GM23338 (cell line): Measurements from ENCODE around the gene SYT9. TPM values are rescaled to one million over a fixed set of nuclear protein-coding genes. Genes with fewer than 3 reads are reported as not detected.

Experiments
- ATAC-seq: fragments of 200-7000 bp; cut with Tn5 transposase; 3 replicates; pipeline ENCODE4 v1.9.1; 2020
- DNase-seq: peaks from one replicate; pipeline ENCODE4 v3.0.0-alpha.2; 2015; ENCODE audit warnings: low spot score
- H2AFZ ChIP-seq: fragments of 200-600 bp; sonication (generic); 2 replicates; pipeline ENCODE4 v1.8.0; 2016; ENCODE audit warnings: antibody characterized with exemption, mild to moderate bottlenecking, moderate library complexity
- H3F3A ChIP-seq: fragments of 200-600 bp; sonication (generic); replicated peaks from 2 replicates; pipeline ENCODE4 v1.8.0; 2017; ENCODE audit warnings: antibody characterized with exemption, mixed run types, low read depth
- H3K27ac ChIP-seq: fragments of 200-600 bp; sonication (generic); 2 replicates; pipeline ENCODE4 v1.6.1; 2016; ENCODE audit warnings: low read depth
- H3K27me3 ChIP-seq: fragments of 200-600 bp; sonication (generic); 2 replicates; pipeline ENCODE4 v1.8.0; 2016; ENCODE audit warnings: mild to moderate bottlenecking, mixed run types, moderate library complexity; ENCODE audit not compliant: insufficient read depth
- H3K36me3 ChIP-seq: fragments of 200-600 bp; sonication (generic); 2 replicates; pipeline ENCODE4 v1.8.0; 2016; ENCODE audit warnings: mild to moderate bottlenecking; ENCODE audit not compliant: insufficient read depth
- H3K4me1 ChIP-seq: fragments of 200-600 bp; sonication (generic); 2 replicates; pipeline ENCODE4 v1.8.0; 2016; ENCODE audit warnings: mild to moderate bottlenecking, moderate library complexity; ENCODE audit not compliant: insufficient read depth
- H3K4me2 ChIP-seq: fragments of 200-600 bp; sonication (generic); 2 replicates; pipeline ENCODE4 v1.7.1; 2017; ENCODE audit warnings: mixed run types
- H3K4me3 ChIP-seq: fragments of 200-600 bp; sonication (generic); 2 replicates; pipeline ENCODE4 v1.6.1; 2016; ENCODE audit warnings: mixed run types
- H3K79me2 ChIP-seq: fragments of 200-600 bp; sonication (generic); replicated peaks from 2 replicates; pipeline ENCODE4 v1.8.0; 2017; ENCODE audit warnings: mild to moderate bottlenecking; ENCODE audit not compliant: insufficient read depth
- H3K9me2 ChIP-seq: fragments of 200-600 bp; sonication (generic); 2 replicates; pipeline ENCODE4 v1.8.0; 2017; ENCODE audit not compliant: insufficient read depth
- H4K20me1 ChIP-seq: fragments of 200-600 bp; sonication (generic); replicated peaks from 2 replicates; pipeline ENCODE4 v1.8.0; 2017; ENCODE audit warnings: mild to moderate bottlenecking; ENCODE audit not compliant: insufficient read depth
- H3K27ac Mint-ChIP-seq: 2 replicates; pipeline ENCODE4 v1.8.0; 2020; ENCODE audit warnings: inconsistent platforms, mild to moderate bottlenecking, moderate library complexity, mixed read lengths
- H3K27me3 Mint-ChIP-seq: 3 replicates; pipeline ENCODE4 v1.8.0; 2022; ENCODE audit warnings: low read depth, mild to moderate bottlenecking, moderate library complexity, mixed read lengths, inconsistent platforms; ENCODE audit not compliant: insufficient read depth, poor library complexity
- H3K36me3 Mint-ChIP-seq: 3 replicates; pipeline ENCODE4 v1.8.0; 2021; ENCODE audit warnings: low read depth, mild to moderate bottlenecking, inconsistent platforms, moderate library complexity, mixed read lengths
- H3K4me1 Mint-ChIP-seq: 3 replicates; pipeline ENCODE4 v1.8.0; 2020; ENCODE audit warnings: mild to moderate bottlenecking, inconsistent platforms, mixed read lengths
- H3K4me3 Mint-ChIP-seq: 3 replicates; pipeline ENCODE4 v1.8.0; 2021; ENCODE audit warnings: moderate library complexity, mild to moderate bottlenecking, inconsistent platforms, mixed read lengths
- H3K9me3 Mint-ChIP-seq: 3 replicates; pipeline ENCODE4 v1.8.0; 2020; ENCODE audit warnings: moderate library complexity, mild to moderate bottlenecking, inconsistent platforms, mixed read lengths
- CREB1 ChIP-seq: fragments of 250-450 bp; sonication (Bioruptor Pico); IDR thresholded peaks from 2 replicates; pipeline ENCODE4 v1.5.0; 2020; ENCODE audit warnings: low read depth, mild to moderate bottlenecking, moderate library complexity
- EZH2 ChIP-seq: fragments of 200-600 bp; sonication (generic); IDR thresholded peaks from one replicate; pipeline ENCODE4 v1.8.0; 2017; ENCODE audit warnings: antibody characterized with exemption, mild to moderate bottlenecking, low read depth; ENCODE audit not compliant: unreplicated experiment
- EZH2phosphoT487 ChIP-seq: fragments of 200-600 bp; sonication (generic); IDR thresholded peaks from one replicate; pipeline ENCODE4 v1.8.1; 2018; ENCODE audit warnings: antibody characterized with exemption; ENCODE audit not compliant: unreplicated experiment
- JUNB ChIP-seq: IDR thresholded peaks from one replicate; pipeline ENCODE4 v1.6.1; 2016; ENCODE audit warnings: antibody characterized with exemption; ENCODE audit not compliant: unreplicated experiment
- NANOG ChIP-seq: IDR thresholded peaks from 2 replicates; pipeline ENCODE4 v1.6.1; 2016; ENCODE audit warnings: antibody characterized with exemption, borderline replicate concordance
- POLR2AphosphoS5 ChIP-seq: IDR thresholded peaks from 2 replicates; pipeline ENCODE4 v1.6.1; 2016; ENCODE audit warnings: antibody characterized with exemption, low read depth
- STAT1 ChIP-seq: IDR thresholded peaks from one replicate; pipeline ENCODE4 v1.6.1; 2016; ENCODE audit warnings: antibody characterized with exemption; ENCODE audit not compliant: unreplicated experiment
- ZNF114 ChIP-seq: fragments of 250-450 bp; sonication (Bioruptor Pico); IDR thresholded peaks from 2 replicates; pipeline ENCODE4 v1.5.0; 2020; ENCODE audit warnings: mild to moderate bottlenecking, moderate library complexity
- ZNF331 ChIP-seq: fragments of 250-450 bp; sonication (Bioruptor Pico); IDR thresholded peaks from 2 replicates; pipeline ENCODE4 v1.5.0; 2020; ENCODE audit warnings: low read depth, mild to moderate bottlenecking, moderate library complexity
- polyA plus RNA-seq: library from polyadenylated mRNA; unstranded; fragments of >200 nt; fragmentation: Nextera tagmentation; extraction: Ambion mirVana; gene quantifications from 2 replicates; pipeline ENCODE4 v1.2.1, GENCODE V29; 2016
- total RNA-seq: library from RNA; depleted of rRNA; stranded (reverse); fragments of >200 nt; shearing (Covaris generic); gene quantifications from 2 replicates; pipeline ENCODE4 v1.2.3, GENCODE V29; 2014
- TF ChIP-seq, protein P1 (sequence below): IDR thresholded peaks from 2 replicates; pipeline ENCODE4 v1.6.1; 2016; ENCODE audit warnings: antibody characterized with exemption
- TF ChIP-seq, protein P2 (sequence below), 2 experiments: fragments of 200-600 bp in 1 of 2; sonication (generic) in 1 of 2; conservative IDR thresholded peaks; 2 replicates each; pipeline versions ENCODE4 v1.5.1 to v1.6.1; 2016 to 2017; ENCODE audit warnings: antibody characterized with exemption in 2 of 2, low read depth in 2 of 2, mild to moderate bottlenecking in 2 of 2, moderate library complexity in 1 of 2
- TF ChIP-seq, protein P3 (sequence below): IDR thresholded peaks from one replicate; pipeline ENCODE4 v1.6.1; 2018; ENCODE audit warnings: antibody characterized with exemption; ENCODE audit not compliant: unreplicated experiment
- TF ChIP-seq, protein P4 (sequence below): fragments of 250-450 bp; sonication (Bioruptor Pico); IDR thresholded peaks from 2 replicates; pipeline ENCODE4 v1.5.0; 2020; ENCODE audit warnings: mild to moderate bottlenecking, moderate library complexity

Gene SYT9
- total and polyA plus RNA-seq, 2 experiments from 2014 or later = 0.91 to 2.4 TPM

DNA sequence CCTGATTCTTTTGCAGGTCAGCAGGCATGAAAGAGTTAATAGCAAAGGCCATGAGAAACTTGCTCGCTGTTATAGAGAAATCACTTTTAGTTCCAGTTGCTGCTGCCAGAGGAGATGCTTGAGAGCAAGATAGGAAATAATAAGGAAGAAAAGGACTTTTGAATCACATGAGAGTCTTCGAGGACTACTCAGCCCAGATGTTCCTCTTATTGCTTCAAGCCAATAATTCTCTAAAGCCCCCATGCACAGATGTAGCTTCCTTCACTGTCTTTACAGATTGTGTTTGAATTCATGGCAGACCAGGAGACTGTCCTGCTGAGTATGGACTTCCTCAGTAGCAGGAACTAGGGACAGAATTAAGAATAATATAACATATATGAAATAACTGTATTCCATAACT, 183.5 kb downstream of the SYT9 start:
- TF ChIP-seq POLR2AphosphoS5 (no peak), JUNB (no peak), EZH2 (no peak), EZH2phosphoT487 (no peak), ZNF114 (CRISPR knock-in tag) (no peak), CREB1 (CRISPR knock-in tag) (no peak), NANOG (no peak), ZNF331 (CRISPR knock-in tag) (no peak), STAT1 (no peak)
- TF ChIP-seq, protein P1, sequence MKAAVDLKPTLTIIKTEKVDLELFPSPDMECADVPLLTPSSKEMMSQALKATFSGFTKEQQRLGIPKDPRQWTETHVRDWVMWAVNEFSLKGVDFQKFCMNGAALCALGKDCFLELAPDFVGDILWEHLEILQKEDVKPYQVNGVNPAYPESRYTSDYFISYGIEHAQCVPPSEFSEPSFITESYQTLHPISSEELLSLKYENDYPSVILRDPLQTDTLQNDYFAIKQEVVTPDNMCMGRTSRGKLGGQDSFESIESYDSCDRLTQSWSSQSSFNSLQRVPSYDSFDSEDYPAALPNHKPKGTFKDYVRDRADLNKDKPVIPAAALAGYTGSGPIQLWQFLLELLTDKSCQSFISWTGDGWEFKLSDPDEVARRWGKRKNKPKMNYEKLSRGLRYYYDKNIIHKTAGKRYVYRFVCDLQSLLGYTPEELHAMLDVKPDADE = no peak
- TF ChIP-seq, protein P2, sequence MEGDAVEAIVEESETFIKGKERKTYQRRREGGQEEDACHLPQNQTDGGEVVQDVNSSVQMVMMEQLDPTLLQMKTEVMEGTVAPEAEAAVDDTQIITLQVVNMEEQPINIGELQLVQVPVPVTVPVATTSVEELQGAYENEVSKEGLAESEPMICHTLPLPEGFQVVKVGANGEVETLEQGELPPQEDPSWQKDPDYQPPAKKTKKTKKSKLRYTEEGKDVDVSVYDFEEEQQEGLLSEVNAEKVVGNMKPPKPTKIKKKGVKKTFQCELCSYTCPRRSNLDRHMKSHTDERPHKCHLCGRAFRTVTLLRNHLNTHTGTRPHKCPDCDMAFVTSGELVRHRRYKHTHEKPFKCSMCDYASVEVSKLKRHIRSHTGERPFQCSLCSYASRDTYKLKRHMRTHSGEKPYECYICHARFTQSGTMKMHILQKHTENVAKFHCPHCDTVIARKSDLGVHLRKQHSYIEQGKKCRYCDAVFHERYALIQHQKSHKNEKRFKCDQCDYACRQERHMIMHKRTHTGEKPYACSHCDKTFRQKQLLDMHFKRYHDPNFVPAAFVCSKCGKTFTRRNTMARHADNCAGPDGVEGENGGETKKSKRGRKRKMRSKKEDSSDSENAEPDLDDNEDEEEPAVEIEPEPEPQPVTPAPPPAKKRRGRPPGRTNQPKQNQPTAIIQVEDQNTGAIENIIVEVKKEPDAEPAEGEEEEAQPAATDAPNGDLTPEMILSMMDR (conservative IDR thresholded peaks at IDR 0.05; ENCODE audit: low read depth in 2 of 2) = no peak
- TF ChIP-seq, protein P3, sequence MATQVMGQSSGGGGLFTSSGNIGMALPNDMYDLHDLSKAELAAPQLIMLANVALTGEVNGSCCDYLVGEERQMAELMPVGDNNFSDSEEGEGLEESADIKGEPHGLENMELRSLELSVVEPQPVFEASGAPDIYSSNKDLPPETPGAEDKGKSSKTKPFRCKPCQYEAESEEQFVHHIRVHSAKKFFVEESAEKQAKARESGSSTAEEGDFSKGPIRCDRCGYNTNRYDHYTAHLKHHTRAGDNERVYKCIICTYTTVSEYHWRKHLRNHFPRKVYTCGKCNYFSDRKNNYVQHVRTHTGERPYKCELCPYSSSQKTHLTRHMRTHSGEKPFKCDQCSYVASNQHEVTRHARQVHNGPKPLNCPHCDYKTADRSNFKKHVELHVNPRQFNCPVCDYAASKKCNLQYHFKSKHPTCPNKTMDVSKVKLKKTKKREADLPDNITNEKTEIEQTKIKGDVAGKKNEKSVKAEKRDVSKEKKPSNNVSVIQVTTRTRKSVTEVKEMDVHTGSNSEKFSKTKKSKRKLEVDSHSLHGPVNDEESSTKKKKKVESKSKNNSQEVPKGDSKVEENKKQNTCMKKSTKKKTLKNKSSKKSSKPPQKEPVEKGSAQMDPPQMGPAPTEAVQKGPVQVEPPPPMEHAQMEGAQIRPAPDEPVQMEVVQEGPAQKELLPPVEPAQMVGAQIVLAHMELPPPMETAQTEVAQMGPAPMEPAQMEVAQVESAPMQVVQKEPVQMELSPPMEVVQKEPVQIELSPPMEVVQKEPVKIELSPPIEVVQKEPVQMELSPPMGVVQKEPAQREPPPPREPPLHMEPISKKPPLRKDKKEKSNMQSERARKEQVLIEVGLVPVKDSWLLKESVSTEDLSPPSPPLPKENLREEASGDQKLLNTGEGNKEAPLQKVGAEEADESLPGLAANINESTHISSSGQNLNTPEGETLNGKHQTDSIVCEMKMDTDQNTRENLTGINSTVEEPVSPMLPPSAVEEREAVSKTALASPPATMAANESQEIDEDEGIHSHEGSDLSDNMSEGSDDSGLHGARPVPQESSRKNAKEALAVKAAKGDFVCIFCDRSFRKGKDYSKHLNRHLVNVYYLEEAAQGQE = no peak
- TF ChIP-seq, protein P4, sequence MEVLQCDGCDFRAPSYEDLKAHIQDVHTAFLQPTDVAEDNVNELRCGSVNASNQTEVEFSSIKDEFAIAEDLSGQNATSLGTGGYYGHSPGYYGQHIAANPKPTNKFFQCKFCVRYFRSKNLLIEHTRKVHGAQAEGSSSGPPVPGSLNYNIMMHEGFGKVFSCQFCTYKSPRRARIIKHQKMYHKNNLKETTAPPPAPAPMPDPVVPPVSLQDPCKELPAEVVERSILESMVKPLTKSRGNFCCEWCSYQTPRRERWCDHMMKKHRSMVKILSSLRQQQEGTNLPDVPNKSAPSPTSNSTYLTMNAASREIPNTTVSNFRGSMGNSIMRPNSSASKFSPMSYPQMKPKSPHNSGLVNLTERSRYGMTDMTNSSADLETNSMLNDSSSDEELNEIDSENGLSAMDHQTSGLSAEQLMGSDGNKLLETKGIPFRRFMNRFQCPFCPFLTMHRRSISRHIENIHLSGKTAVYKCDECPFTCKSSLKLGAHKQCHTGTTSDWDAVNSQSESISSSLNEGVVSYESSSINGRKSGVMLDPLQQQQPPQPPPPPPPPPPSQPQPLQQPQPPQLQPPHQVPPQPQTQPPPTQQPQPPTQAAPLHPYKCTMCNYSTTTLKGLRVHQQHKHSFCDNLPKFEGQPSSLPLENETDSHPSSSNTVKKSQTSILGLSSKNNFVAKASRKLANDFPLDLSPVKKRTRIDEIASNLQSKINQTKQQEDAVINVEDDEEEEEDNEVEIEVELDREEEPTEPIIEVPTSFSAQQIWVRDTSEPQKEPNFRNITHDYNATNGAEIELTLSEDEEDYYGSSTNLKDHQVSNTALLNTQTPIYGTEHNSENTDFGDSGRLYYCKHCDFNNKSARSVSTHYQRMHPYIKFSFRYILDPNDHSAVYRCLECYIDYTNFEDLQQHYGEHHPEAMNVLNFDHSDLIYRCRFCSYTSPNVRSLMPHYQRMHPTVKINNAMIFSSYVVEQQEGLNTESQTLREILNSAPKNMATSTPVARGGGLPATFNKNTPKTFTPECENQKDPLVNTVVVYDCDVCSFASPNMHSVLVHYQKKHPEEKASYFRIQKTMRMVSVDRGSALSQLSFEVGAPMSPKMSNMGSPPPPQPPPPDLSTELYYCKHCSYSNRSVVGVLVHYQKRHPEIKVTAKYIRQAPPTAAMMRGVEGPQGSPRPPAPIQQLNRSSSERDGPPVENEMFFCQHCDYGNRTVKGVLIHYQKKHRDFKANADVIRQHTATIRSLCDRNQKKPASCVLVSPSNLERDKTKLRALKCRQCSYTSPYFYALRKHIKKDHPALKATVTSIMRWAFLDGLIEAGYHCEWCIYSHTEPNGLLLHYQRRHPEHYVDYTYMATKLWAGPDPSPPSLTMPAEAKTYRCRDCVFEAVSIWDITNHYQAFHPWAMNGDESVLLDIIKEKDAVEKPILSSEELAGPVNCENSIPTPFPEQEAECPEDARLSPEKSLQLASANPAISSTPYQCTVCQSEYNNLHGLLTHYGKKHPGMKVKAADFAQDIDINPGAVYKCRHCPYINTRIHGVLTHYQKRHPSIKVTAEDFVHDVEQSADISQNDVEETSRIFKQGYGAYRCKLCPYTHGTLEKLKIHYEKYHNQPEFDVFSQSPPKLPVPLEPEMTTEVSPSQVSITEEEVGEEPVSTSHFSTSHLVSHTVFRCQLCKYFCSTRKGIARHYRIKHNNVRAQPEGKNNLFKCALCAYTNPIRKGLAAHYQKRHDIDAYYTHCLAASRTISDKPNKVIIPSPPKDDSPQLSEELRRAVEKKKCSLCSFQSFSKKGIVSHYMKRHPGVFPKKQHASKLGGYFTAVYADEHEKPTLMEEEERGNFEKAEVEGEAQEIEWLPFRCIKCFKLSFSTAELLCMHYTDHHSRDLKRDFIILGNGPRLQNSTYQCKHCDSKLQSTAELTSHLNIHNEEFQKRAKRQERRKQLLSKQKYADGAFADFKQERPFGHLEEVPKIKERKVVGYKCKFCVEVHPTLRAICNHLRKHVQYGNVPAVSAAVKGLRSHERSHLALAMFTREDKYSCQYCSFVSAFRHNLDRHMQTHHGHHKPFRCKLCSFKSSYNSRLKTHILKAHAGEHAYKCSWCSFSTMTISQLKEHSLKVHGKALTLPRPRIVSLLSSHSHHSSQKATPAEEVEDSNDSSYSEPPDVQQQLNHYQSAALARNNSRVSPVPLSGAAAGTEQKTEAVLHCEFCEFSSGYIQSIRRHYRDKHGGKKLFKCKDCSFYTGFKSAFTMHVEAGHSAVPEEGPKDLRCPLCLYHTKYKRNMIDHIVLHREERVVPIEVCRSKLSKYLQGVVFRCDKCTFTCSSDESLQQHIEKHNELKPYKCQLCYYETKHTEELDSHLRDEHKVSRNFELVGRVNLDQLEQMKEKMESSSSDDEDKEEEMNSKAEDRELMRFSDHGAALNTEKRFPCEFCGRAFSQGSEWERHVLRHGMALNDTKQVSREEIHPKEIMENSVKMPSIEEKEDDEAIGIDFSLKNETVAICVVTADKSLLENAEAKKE (CRISPR knock-in tag) = no peak
- Histone ChIP-seq H4K20me1 (no peaks in the 10 kb centered on the region), H3K36me3 (no peaks in the 10 kb centered on the region), H3K4me1 (peaks cover 11% of the 10 kb centered on the region; the same call in 1 of the 2 replicates), H3F3A (no peaks in the 10 kb centered on the region), H3K9me2 (0 out of 2 replicates have a peak, but pooled peaks cover 5% of the 10 kb centered on the region), H3K4me2 (no peak overlapping the region), H3K27ac (no peak overlapping the region), H3K27me3 (no peaks in the 10 kb centered on the region), H2AFZ (no peak overlapping the region), H3K4me3 (no peak overlapping the region), H3K79me2 (no peaks in the 10 kb centered on the region)
- no peaks in the 10 kb centered on the region for H3K36me3 Mint-ChIP-seq
- peaks cover 2% of the 10 kb centered on the region for H3K27me3 Mint-ChIP-seq
- DNase-seq = no peak
- no peak overlapping the region for H3K4me3 Mint-ChIP-seq
- H3K27ac Mint-ChIP-seq = no peak overlapping the region
- H3K9me3 Mint-ChIP-seq = no peaks in the 10 kb centered on the region
- ATAC-seq = no peak
- peaks cover 13% of the 10 kb centered on the region for H3K4me1 Mint-ChIP-seq
